ENCODE results near the gene SLC43A2.

Gene SLC43A2

DNA sequence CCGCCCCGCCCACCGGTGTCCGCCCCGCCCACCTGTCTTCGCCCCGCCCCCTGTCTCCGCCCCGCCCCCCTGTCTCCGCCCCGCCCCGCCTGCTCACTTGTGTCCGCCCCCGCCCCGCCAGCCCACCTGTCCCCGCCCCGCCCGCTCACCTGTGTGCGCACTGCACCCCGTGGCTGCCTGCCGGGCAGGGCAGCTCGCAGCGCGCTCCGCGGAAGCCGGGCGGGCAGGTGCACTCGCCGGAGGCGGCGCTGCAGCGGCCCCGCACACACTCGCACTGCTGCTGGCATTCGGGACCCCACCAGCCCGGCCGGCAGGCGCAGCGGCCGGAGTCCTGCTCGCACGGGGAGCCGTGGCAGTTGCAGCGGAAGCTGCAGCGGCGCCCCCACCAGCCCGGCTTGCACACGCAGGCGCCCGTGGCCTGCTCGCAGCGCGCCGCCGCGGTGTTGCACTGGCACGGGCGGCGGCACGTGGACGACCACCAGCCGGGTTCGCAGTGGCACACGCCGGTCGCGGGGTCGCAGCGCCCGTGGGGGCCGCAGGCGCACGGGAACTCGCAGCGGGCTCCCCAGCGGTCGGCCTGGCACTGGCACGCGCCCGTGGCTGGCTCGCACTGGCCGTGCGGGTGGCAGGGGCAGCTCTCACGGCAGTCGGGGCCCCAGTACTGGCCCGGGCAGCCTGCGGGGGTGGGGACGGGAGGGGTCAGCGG is 14.8 kb upstream of the SLC43A2 start:
- peak; percentile 62 for DNase-seq

GRCh38 chr17:1641065-1641403 is 12.4 kb upstream of the SLC43A2 start:
- no peak for DNase-seq

DNA sequence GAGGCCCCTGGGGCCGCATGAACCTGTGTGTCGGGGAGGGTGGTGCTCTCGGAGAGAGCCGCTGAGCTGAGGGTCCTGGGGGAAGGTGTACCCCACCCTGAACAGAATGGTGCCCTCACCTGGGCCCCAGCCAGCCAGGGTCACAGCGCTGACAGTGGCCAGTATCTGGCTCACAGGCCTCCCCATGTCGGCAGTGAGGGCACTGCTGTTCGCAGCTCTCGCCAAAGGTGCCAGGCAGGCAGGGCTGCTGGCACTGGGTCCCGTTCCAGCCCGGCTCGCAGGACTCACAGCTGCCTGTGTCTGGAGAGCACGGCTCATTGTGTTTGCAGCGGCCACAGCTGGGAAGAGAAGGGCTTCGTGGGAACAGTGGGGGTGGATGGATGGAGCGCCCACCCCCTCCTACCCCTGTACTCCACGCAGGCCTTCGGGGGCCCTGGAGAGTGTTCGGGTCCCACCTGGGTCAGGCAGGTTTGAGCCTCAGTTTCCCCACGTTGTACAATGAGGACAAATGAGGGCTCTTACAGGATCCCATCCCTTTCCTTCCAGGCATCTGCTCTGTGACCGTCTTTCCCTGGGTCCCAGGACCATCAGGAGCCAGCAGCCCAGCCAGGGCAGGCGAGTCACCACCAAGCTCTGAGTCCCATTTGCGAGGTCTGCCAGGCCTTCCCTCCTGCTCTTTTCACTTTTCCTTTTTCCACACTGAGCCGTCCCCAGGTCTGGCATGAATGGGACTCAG is 11.9 kb upstream of the SLC43A2 start:
- no peak for DNase-seq

GRCh38 chr17:1639549-1640180 is 11.0 kb upstream of the SLC43A2 start:
- peak; percentile 68 for DNase-seq

DNA sequence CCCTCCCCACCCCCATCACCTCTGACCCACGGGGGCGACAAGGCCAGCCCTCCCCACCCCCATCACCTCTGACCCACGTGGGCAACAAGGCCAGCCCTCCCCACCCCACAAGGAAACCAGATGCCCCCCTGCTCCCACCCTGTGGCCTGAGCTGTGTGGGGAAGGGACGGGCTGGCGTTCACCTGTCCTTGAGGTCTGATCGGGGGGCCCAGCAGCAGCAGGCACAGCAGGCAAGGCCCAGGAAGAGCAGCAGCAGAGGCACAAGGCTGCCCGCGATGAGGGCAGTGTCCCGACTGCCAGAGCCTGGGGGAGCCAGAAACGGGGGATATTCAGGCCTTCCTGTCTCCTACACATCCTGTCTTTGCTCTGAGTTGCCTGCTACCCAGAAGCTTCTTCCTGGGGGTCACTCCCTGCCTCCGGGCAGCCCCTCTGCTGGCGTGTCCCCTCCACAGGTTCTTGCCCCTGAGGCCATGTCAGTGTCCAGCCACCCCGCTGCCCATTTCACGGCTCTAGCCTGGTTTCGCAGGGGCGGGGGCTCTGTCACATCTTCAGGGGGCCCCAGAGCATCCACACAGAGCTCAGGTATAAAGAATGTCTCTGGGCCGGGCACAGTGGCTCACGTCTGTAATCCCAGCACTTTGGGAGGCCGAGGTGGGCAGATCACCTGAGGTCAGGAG is 10.1 kb upstream of the SLC43A2 start:
- no peak for DNase-seq

- no peak for DNase-seq
Measured at GRCh38 chr17:1638171-1638590, 9.5 kb upstream of the SLC43A2 start.

DNA sequence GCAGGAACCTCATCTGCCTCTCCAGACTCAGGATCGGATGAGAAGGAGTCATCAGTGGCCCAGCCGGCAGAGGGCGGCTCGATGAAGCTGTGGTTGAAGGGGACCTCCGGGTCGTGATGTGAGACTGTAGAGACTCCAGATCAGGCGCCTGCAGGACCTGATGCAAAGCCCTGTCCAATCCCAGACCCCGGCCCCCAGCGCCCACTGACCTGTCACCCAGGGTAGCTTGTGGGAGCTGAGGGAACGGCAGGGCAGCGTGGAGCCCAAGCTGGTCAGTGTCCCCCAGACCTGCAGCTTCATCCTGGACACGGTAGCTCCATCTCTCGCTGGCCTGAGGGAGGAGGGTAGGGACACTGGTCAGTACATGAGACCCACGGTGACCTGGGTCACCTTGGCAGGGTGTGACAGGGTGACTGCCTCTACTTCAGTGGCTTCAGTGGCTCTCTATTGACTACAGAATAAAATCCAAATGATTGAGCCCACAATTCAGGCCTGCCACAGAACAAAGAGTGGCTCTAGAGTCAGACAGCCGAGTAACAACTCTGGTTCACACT is 8.2 kb upstream of the SLC43A2 start:
- DNase-seq: no peak

DNA sequence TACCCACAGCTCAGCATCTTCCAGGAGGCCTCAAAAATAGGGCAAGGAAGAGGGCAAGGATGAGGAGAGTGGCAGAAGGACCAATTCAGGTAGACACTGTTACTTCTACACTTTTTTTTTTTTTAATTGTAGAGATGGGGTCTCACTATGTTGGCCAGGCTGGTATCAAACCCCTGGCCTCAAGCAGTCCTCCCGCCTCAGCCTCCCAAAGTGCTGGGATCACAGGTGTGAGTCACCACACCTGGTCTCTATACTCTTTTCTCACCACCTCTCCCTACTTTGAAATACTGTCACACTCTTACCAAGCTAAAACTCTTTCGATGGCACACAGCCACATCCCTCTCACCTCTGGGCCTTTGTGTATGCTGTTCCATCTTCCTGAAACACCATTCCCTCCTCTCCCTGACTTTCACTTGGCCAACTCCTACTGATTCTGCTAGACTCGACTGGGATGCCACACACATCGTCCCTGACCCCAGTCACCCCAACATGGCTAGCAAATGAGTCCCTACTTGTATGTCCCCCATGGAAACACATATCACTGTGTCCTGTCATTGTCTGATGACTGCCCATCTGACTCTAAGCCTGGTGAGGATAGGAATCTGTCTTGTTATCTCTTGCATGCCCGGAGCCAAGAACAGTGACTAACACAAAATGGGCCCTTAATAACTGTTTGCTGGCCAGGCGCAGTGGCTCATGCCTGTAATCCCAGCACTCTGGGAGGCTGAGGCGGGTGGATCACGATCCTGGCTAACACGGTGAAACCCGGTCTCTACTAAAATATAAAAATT is 7.2 kb upstream of the SLC43A2 start:
- DNase-seq: no peak

GRCh38 chr17:1634841-1635650 is 6.4 kb upstream of the SLC43A2 start:
- DNase-seq: no peak

GRCh38 chr17:1630662-1631061 is 2.0 kb upstream of the SLC43A2 start:
- no peak for DNase-seq

DNA sequence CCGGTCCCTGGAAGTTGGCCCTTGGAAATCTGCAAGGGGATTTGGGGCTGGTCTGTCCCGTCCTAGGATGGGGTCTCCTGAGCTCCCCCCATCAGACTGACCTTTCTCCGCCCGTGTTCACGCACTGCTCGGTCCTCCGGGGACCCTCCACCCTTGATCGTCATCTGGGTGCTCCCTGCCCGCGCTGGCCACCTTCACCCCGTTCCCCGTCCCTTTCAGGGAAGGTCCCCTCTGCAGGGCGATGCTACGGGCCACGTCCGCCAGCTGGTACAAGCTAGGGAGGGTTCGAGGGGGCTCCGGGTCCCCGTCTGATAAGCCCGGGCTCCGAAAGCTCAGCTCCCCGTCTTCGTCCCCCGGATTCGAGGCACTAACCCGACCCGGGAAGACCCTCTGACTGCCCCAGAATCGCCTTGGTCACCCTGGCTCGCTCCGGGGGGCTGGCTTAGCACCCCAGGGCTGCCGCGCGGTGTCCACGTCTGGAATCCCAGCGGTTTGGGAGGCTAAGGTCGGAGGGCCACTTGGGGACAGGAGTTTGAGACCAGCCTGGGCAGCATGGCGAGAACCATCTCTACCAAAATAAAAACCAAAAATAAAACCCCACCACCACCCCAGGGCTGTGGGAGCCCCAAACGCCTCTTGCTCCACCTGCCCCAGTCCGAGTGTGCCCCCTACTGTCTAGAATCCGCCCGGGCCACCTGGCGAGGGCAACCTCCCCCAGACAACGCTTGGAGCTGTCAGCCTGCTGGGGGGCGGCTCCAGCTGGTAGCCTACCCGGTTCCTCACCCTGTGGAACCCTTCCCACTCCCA is 1.1 kb upstream of the SLC43A2 start:
- DNase-seq: no peak

DNA sequence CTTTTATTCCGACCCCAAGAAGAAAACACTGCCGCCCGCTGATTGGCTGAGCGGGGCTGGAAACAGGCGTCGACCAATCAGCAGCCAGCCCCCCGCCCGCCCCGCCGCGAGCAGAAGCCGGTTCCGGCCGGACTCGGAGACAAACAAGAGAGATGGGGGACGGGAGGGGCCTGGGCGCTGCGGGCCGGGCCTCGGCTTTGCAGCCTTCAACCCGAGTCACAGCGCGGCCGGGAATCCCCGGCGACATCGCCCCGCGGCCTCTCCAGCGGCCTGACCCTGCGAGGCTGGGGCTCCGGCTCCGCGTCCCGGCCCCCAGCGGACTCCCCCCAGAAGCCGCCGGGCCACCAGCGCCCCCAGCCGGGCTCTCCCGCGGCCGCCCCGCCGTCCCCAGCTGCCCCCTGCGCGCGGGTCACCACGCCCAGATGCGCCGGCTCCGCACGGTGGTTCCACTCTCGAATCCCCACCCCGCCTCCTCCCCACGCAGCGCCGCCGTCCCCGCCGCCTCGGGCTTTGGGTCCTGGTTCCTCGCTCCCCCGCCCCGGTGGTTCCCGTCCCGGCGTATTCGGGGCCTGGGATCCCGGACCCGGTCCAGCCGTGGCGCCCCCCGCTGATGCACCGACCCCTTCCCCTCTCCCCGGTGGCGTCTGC is 346 bp upstream of the SLC43A2 start:
- peak; percentile 87 for DNase-seq

GRCh38 chr17:1627182-1627981 is 1.3 kb downstream of the SLC43A2 start:
- DNase-seq: no peak

GRCh38 chr17:1626333-1626732 is 2.3 kb downstream of the SLC43A2 start:
- no peak for DNase-seq

DNA sequence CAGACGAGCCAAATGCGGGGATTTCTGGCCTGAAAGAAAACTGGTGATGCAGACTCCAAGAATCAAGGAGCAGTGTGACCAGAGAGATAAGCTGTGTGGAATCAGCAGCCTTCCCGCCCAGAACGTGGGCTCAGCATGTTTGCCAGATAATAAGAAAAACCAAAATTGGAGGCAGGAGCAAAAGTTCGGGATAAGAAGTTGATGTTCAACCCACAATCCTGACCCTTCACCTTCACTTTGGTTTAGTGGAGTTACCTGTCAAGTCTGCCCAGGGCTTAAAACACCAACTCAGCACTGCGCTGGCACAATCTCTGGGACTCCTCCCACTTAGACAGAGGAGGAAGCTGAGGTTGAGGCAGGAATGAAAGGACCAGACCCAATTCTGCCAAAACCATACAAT is 3.1 kb downstream of the SLC43A2 start:
- DNase-seq: no peak

- no peak for DNase-seq
Measured at GRCh38 chr17:1625053-1625452, 3.6 kb downstream of the SLC43A2 start.

DNA sequence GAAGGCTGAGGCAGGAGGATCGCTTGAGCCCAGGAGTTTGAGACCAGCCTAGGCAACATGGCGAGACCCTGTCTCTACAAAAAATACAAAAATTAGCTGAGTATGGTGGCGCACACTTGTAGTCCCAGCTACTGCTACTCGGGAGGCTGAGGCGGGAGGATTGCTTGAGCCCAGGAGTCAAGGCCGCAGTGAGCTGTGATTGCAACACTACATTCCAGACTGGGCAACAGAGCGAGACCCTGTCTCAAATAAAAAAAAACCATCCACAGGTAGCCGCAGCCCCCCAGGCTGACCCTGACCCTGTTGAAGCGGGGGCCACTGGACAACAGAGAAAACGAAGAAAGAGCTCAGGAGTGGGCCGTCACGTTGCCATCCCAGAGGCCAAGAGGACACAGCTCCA is 4.0 kb downstream of the SLC43A2 start:
- no peak for DNase-seq

- DNase-seq: no peak
Measured at GRCh38 chr17:1623057-1623630, 5.5 kb downstream of the SLC43A2 start.

Data from NCI-H2029 (cell line).